ENCODE data around the gene UPF2.
"Not testable (repeated sequence)": the region's sequence is repeated elsewhere in the genome, so short reads cannot be mapped to it uniquely, and the experiment has no call there.

- TF ChIP-seq, protein P1, sequence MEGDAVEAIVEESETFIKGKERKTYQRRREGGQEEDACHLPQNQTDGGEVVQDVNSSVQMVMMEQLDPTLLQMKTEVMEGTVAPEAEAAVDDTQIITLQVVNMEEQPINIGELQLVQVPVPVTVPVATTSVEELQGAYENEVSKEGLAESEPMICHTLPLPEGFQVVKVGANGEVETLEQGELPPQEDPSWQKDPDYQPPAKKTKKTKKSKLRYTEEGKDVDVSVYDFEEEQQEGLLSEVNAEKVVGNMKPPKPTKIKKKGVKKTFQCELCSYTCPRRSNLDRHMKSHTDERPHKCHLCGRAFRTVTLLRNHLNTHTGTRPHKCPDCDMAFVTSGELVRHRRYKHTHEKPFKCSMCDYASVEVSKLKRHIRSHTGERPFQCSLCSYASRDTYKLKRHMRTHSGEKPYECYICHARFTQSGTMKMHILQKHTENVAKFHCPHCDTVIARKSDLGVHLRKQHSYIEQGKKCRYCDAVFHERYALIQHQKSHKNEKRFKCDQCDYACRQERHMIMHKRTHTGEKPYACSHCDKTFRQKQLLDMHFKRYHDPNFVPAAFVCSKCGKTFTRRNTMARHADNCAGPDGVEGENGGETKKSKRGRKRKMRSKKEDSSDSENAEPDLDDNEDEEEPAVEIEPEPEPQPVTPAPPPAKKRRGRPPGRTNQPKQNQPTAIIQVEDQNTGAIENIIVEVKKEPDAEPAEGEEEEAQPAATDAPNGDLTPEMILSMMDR (IDR thresholded peaks at IDR 0.05): not testable (repeated sequence)
- not testable (repeated sequence) for TF ChIP-seq EZH2 (IDR thresholded peaks at IDR 0.05; ENCODE audit: borderline replicate concordance, insufficient read depth, low read depth, low read length, poor library complexity, severe bottlenecking)
Observed at GRCh38 chr10:11889263-11889662, 153.3 kb downstream of the UPF2 start.

All from B cell (primary cell).